WTC11 (cell line): Measurements from ENCODE around the gene NDOR1. TPM values are rescaled to one million over a fixed set of nuclear protein-coding genes. Genes with fewer than 3 reads are reported as not detected.
A peak's percentile ranks its signal among the peaks of the same experiment; 100 is the strongest.

Source experiments
- ATAC-seq: fragments of 200-7000 bp; cut with Tn5 transposase; 2 replicates; pipeline ENCODE4 v1.10.0; 2021; ENCODE audit warnings: mild to moderate bottlenecking, moderate library complexity
- CTCF ChIA-PET: fragments of 300-600 bp; sonication (Branson Sonifier 250); formaldehyde crosslinking; loops from one replicate; lab custom pipeline; 2021; ENCODE audit warnings: antibody characterized with exemption; lab: Charles Lee
- POLR2A ChIA-PET: fragments of 350-600 bp; sonication (Branson Sonifier 250); formaldehyde crosslinking; loops from one replicate; lab custom pipeline; 2021; ENCODE audit warnings: antibody characterized with exemption; lab: Charles Lee
- DNase-seq: peaks from one replicate; pipeline ENCODE4 v3.0.0; 2021; ENCODE audit warnings: low spot score
- H3K27ac Mint-ChIP-seq: 2 replicates; pipeline ENCODE4 v1.8.0; 2021; ENCODE audit warnings: mixed read lengths
- H3K27me3 Mint-ChIP-seq: 2 replicates; pipeline ENCODE4 v1.8.0; 2021; ENCODE audit warnings: low read depth, mild to moderate bottlenecking, moderate library complexity, mixed read lengths
- H3K36me3 Mint-ChIP-seq: 2 replicates; pipeline ENCODE4 v1.8.0; 2021; ENCODE audit warnings: mixed read lengths
- H3K4me1 Mint-ChIP-seq: 2 replicates; pipeline ENCODE4 v1.8.0; 2022; ENCODE audit warnings: mixed read lengths
- H3K4me3 Mint-ChIP-seq: 2 replicates; pipeline ENCODE4 v1.8.0; 2021; ENCODE audit warnings: mild to moderate bottlenecking, moderate library complexity, mixed read lengths
- H3K9me3 Mint-ChIP-seq: 2 replicates; pipeline ENCODE4 v1.8.0; 2021; ENCODE audit warnings: mixed read lengths
- CBFB ChIP-seq: sonication (generic); formaldehyde crosslinking; IDR thresholded peaks from 2 replicates; pipeline ENCODE4 v1.8.1; 2022; ENCODE audit warnings: mild to moderate bottlenecking, low read depth, missing genetic modification reagents
- EMX1 ChIP-seq: fragments of 250-450 bp; sonication (Bioruptor Pico); IDR thresholded peaks from 2 replicates; pipeline ENCODE4 v1.8.0; 2021; ENCODE audit warnings: mild to moderate bottlenecking
- FOXJ3 ChIP-seq: sonication (generic); formaldehyde crosslinking; IDR thresholded peaks from 2 replicates; pipeline ENCODE4 v1.9.0; 2021; ENCODE audit warnings: missing genetic modification reagents, mild to moderate bottlenecking, borderline replicate concordance
- GABPB1 ChIP-seq: sonication (generic); formaldehyde crosslinking; IDR thresholded peaks from 2 replicates; pipeline ENCODE4 v1.8.1; 2023; ENCODE audit warnings: mild to moderate bottlenecking, missing genetic modification reagents
- GRHL2 ChIP-seq: fragments of 250-450 bp; sonication (Bioruptor Pico); IDR thresholded peaks from 2 replicates; pipeline ENCODE4 v1.8.0; 2022; ENCODE audit warnings: mild to moderate bottlenecking, moderate library complexity; ENCODE audit not compliant: insufficient replicate concordance, severe bottlenecking
- NFE2L1 ChIP-seq: sonication (generic); formaldehyde crosslinking; IDR thresholded peaks from 2 replicates; pipeline ENCODE4 v1.8.1; 2023; ENCODE audit warnings: missing genetic modification reagents
- NR3C1 ChIP-seq: sonication (generic); formaldehyde crosslinking; conservative IDR thresholded peaks from 2 replicates; pipeline ENCODE4 v1.8.1; 2023; ENCODE audit warnings: low read depth, mild to moderate bottlenecking, missing genetic modification reagents
- OVOL2 ChIP-seq: fragments of 250-450 bp; sonication (Bioruptor Pico); IDR thresholded peaks from 2 replicates; pipeline ENCODE4 v1.9.0; 2021; ENCODE audit warnings: mild to moderate bottlenecking, borderline replicate concordance
- RORB ChIP-seq: fragments of 250-450 bp; sonication (Bioruptor Pico); IDR thresholded peaks from 2 replicates; pipeline ENCODE4 v1.9.0; 2021; ENCODE audit warnings: mild to moderate bottlenecking
- SOX15 ChIP-seq: fragments of 250-450 bp; sonication (Bioruptor Pico); IDR thresholded peaks from 2 replicates; pipeline ENCODE4 v1.9.0; 2021; ENCODE audit warnings: mild to moderate bottlenecking
- SP1 ChIP-seq: sonication (generic); formaldehyde crosslinking; conservative IDR thresholded peaks from 2 replicates; pipeline ENCODE4 v1.8.1; 2022; ENCODE audit warnings: missing genetic modification reagents
- ZNF138 ChIP-seq: sonication (generic); formaldehyde crosslinking; conservative IDR thresholded peaks from 2 replicates; pipeline ENCODE4 v1.8.1; 2022; ENCODE audit warnings: mild to moderate bottlenecking, moderate library complexity, missing genetic modification reagents
- ZNF423 ChIP-seq: fragments of 250-450 bp; sonication (Bioruptor Pico); IDR thresholded peaks from 2 replicates; pipeline ENCODE4 v2.1.2; 2022; ENCODE audit warnings: mild to moderate bottlenecking, moderate library complexity
- total RNA-seq: library from RNA; stranded (reverse); gene quantifications from 3 replicates; pipeline ENCODE4 v1.2.3, GENCODE V29; 2021
- TF ChIP-seq, protein P1 (sequence below): sonication (generic); formaldehyde crosslinking; IDR thresholded peaks from 2 replicates; pipeline ENCODE4 v1.8.1; 2023; ENCODE audit warnings: mild to moderate bottlenecking, moderate library complexity, missing genetic modification reagents
- TF ChIP-seq, protein P2 (sequence below): sonication (generic); formaldehyde crosslinking; IDR thresholded peaks from 2 replicates; pipeline ENCODE4 v1.8.1; 2023; ENCODE audit warnings: mild to moderate bottlenecking, missing genetic modification reagents
- TF ChIP-seq, protein P3 (sequence below): fragments of 250-450 bp; sonication (Bioruptor Pico); IDR thresholded peaks from 2 replicates; pipeline ENCODE4 v1.8.0; 2021; ENCODE audit warnings: mild to moderate bottlenecking
- TF ChIP-seq, protein P4 (sequence below): sonication (generic); formaldehyde crosslinking; IDR thresholded peaks from 2 replicates; pipeline ENCODE4 v1.8.1; 2022; ENCODE audit warnings: mild to moderate bottlenecking, moderate library complexity, missing genetic modification reagents
- TF ChIP-seq, protein P5 (sequence below): sonication (generic); formaldehyde crosslinking; IDR thresholded peaks from 2 replicates; pipeline ENCODE4 v1.8.0; 2022; ENCODE audit warnings: mild to moderate bottlenecking, missing genetic modification reagents
- TF ChIP-seq, protein P6 (sequence below): sonication (generic); formaldehyde crosslinking; IDR thresholded peaks from 2 replicates; pipeline ENCODE4 v1.8.0; 2023; ENCODE audit warnings: missing genetic modification reagents
- TF ChIP-seq, protein P7 (sequence below): sonication (generic); formaldehyde crosslinking; IDR thresholded peaks from 2 replicates; pipeline ENCODE4 v1.8.1; 2022; ENCODE audit warnings: mild to moderate bottlenecking, missing genetic modification reagents, moderate library complexity, borderline replicate concordance

Gene NDOR1
- total RNA-seq, 1 experiment from 2014 or later: 49.0 TPM

DNA sequence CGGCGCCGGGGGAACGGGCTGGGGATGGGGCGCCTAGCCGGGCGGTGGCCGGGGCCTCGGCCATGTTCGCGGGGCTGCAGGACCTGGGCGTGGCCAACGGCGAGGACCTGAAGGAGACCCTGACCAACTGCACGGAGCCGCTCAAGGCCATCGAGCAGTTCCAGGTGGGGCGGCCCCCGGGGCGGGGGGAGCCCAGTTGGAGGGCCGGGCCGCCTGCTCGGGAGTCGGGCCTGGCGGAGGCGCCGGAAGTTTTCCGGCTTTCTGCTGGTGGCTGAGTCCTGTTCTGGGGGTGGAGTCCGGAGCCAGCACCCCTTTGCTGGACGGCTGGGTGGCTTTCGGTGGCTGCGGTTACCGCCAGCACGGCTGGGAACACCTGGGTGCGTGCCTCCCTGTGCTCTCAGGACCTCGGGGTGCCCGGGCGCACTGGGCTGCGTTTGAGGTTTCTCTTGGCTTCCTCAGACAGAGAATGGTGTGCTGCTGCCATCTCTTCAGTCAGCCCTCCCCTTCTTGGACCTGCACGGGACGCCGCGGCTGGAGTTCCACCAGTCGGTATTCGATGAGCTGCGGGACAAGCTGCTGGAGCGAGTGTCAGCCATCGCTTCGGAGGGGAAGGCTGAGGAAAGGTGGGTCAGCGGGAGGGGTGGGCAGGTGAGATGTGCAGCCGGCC lies 50.1 kb downstream of the NDOR1 start (continued):
- TF ChIP-seq, protein P1, sequence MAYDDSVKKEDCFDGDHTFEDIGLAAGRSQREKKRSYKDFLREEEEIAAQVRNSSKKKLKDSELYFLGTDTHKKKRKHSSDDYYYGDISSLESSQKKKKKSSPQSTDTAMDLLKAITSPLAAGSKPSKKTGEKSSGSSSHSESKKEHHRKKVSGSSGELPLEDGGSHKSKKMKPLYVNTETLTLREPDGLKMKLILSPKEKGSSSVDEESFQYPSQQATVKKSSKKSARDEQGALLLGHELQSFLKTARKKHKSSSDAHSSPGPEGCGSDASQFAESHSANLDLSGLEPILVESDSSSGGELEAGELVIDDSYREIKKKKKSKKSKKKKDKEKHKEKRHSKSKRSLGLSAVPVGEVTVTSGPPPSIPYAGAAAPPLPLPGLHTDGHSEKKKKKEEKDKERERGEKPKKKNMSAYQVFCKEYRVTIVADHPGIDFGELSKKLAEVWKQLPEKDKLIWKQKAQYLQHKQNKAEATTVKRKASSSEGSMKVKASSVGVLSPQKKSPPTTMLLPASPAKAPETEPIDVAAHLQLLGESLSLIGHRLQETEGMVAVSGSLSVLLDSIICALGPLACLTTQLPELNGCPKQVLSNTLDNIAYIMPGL (CRISPR knock-in tag): 0 out of 2 replicates have a peak, but pooled peaks have one; percentile 3
- no peak for TF ChIP-seq GABPB1 (CRISPR knock-in tag)
- TF ChIP-seq ZNF138 (CRISPR knock-in tag): no peak
- TF ChIP-seq OVOL2 (CRISPR knock-in tag): no peak
- TF ChIP-seq SP1 (CRISPR knock-in tag): peak; percentile 27; the same call in 1 of the 2 replicates

DNA sequence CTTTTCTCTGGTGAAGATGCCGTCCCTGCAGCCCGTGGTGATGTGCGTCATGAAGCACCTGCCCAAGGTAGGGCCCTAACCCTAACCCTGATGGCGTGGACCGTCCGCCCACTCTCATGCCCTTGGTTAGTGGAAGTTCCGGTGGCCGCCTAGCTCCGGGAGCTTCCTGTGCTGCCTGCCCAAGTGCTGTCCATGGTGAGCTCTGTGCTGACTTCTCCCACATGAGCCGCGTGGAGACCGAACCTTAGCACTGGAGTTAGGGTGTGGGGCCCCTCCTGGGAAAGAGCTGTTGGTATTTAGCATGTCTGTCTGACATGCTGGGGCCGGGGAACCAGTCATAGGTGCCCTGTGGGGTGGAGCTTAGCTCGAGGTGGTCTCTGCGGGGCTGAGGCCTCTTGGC lies 50.9 kb downstream of the NDOR1 start:
- peak overlapping the region; percentile 83 for H3K4me3 Mint-ChIP-seq
- peaks cover 7% of the 10 kb centered on the region; the same call in 1 of the 2 replicates for H3K27me3 Mint-ChIP-seq
- DNase-seq: no peak
- H3K4me1 Mint-ChIP-seq: peaks cover 5% of the 10 kb centered on the region
- H3K27ac Mint-ChIP-seq: no peak overlapping the region
- H3K9me3 Mint-ChIP-seq: no peaks in the 10 kb centered on the region
- H3K36me3 Mint-ChIP-seq: peaks cover 16% of the 10 kb centered on the region
- ATAC-seq: no peak
- TF ChIP-seq CBFB (CRISPR knock-in tag) (no peak), SOX15 (CRISPR knock-in tag) (no peak), FOXJ3 (CRISPR knock-in tag) (no peak), RORB (CRISPR knock-in tag) (no peak), SP1 (CRISPR knock-in tag) (no peak)
- TF ChIP-seq, protein P1 (CRISPR knock-in tag): 0 out of 2 replicates have a peak, but pooled peaks have one; percentile 13
- TF ChIP-seq, protein P2, sequence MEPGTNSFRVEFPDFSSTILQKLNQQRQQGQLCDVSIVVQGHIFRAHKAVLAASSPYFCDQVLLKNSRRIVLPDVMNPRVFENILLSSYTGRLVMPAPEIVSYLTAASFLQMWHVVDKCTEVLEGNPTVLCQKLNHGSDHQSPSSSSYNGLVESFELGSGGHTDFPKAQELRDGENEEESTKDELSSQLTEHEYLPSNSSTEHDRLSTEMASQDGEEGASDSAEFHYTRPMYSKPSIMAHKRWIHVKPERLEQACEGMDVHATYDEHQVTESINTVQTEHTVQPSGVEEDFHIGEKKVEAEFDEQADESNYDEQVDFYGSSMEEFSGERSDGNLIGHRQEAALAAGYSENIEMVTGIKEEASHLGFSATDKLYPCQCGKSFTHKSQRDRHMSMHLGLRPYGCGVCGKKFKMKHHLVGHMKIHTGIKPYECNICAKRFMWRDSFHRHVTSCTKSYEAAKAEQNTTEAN: no peak
- TF ChIP-seq, protein P3, sequence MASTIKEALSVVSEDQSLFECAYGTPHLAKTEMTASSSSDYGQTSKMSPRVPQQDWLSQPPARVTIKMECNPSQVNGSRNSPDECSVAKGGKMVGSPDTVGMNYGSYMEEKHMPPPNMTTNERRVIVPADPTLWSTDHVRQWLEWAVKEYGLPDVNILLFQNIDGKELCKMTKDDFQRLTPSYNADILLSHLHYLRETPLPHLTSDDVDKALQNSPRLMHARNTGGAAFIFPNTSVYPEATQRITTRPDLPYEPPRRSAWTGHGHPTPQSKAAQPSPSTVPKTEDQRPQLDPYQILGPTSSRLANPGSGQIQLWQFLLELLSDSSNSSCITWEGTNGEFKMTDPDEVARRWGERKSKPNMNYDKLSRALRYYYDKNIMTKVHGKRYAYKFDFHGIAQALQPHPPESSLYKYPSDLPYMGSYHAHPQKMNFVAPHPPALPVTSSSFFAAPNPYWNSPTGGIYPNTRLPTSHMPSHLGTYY (CRISPR knock-in tag): no peak
- TF ChIP-seq, all 79 proteins: peak for 1
- ChIA-PET POLR2A (interaction anchor here (1.5 kb wide), 1 partner anchor 16 kb away, joined by 8 read pairs; the partner anchor contains the start of gene TUBB4B), CTCF (interaction anchor here (0.7 to 1.6 kb wide), 4 partner anchors 12 to 40 kb away, joined by 3 to 10 read pairs (median 7); partner anchors contain the start of gene TOR4A)

DNA sequence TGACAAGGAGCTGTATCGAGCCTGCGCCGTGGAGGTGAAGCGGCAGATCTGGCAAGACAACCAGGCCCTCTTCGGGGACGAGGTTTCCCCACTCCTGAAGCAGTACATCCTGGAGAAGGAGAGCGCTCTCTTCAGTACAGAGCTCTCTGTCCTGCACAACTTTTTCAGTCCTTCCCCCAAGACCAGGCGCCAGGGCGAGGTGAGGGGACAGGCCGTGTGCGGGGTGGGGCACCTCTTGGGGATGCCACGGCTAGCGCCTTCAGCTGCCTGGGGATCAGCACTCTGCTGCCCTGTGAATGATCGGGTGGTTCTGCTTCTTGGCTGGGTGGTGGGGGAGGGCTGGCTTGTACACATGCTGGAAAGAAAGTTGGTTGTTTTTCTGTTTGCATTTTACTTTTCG lies 51.4 kb downstream of the NDOR1 start:
- H3K27ac Mint-ChIP-seq: no peak overlapping the region
- no peak for TF ChIP-seq ZNF423
- TF ChIP-seq, protein P3 (CRISPR knock-in tag): no peak
- no peak for TF ChIP-seq NFE2L1 (CRISPR knock-in tag)
- TF ChIP-seq NR3C1 (CRISPR knock-in tag): no peak
- TF ChIP-seq, protein P4, sequence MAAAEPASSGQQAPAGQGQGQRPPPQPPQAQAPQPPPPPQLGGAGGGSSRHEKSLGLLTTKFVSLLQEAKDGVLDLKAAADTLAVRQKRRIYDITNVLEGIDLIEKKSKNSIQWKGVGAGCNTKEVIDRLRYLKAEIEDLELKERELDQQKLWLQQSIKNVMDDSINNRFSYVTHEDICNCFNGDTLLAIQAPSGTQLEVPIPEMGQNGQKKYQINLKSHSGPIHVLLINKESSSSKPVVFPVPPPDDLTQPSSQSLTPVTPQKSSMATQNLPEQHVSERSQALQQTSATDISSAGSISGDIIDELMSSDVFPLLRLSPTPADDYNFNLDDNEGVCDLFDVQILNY: no peak
- TF ChIP-seq EMX1 (CRISPR knock-in tag): no peak
- no peak for TF ChIP-seq GRHL2 (CRISPR knock-in tag)
- TF ChIP-seq, protein P5, sequence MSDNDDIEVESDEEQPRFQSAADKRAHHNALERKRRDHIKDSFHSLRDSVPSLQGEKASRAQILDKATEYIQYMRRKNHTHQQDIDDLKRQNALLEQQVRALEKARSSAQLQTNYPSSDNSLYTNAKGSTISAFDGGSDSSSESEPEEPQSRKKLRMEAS (CRISPR knock-in tag): no peak
- TF ChIP-seq, protein P6, sequence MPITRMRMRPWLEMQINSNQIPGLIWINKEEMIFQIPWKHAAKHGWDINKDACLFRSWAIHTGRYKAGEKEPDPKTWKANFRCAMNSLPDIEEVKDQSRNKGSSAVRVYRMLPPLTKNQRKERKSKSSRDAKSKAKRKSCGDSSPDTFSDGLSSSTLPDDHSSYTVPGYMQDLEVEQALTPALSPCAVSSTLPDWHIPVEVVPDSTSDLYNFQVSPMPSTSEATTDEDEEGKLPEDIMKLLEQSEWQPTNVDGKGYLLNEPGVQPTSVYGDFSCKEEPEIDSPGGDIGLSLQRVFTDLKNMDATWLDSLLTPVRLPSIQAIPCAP (CRISPR knock-in tag): no peak
- TF ChIP-seq, protein P7, sequence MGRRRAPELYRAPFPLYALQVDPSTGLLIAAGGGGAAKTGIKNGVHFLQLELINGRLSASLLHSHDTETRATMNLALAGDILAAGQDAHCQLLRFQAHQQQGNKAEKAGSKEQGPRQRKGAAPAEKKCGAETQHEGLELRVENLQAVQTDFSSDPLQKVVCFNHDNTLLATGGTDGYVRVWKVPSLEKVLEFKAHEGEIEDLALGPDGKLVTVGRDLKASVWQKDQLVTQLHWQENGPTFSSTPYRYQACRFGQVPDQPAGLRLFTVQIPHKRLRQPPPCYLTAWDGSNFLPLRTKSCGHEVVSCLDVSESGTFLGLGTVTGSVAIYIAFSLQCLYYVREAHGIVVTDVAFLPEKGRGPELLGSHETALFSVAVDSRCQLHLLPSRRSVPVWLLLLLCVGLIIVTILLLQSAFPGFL (CRISPR knock-in tag): no peak
- H3K4me3 Mint-ChIP-seq: peak overlapping the region; percentile 83
- H3K27me3 Mint-ChIP-seq: peaks cover 7% of the 10 kb centered on the region; the same call in 1 of the 2 replicates
- DNase-seq: no peak
- ChIA-PET CTCF (interaction anchor here (0.6 to 1.6 kb wide), 5 partner anchors 12 to 150 kb away, joined by 3 to 10 read pairs (median 7); partner anchors contain the start of gene TOR4A), POLR2A (interaction anchor here (0.6 kb wide), 1 partner anchor 21 kb away, joined by 3 read pairs; no protein-coding TSS in a partner anchor)
- no peak for ATAC-seq
- no peaks in the 10 kb centered on the region for H3K9me3 Mint-ChIP-seq
- H3K36me3 Mint-ChIP-seq: peaks cover 16% of the 10 kb centered on the region
- peaks cover 8% of the 10 kb centered on the region for H3K4me1 Mint-ChIP-seq
